ENCODE measurements around the gene IDH3G.

IDH3G gene

GRCh38 chrX:153791104-153791852, 2.9 kb downstream of the IDH3G start:
- no peak for DNase-seq (ENCODE audit: extremely low read depth in 1 of 2, low read depth in 1 of 2)

- DNase-seq (ENCODE audit: extremely low read depth in 1 of 2, low read depth in 1 of 2) = no peak
These were observed 4.5 kb downstream of the IDH3G start for GRCh38 chrX:153789654-153790053.

GRCh38 chrX:153786669-153787068, 7.5 kb downstream of the IDH3G start:
- no peak for DNase-seq (ENCODE audit: extremely low read depth in 1 of 2, low read depth in 1 of 2)

- no peak for DNase-seq (ENCODE audit: extremely low read depth in 1 of 2, low read depth in 1 of 2)
These were observed 9.7 kb downstream of the IDH3G start for GRCh38 chrX:153784325-153784967.

- DNase-seq (ENCODE audit: extremely low read depth in 1 of 2, low read depth in 1 of 2) = no peak
These were observed 10.7 kb downstream of the IDH3G start for GRCh38 chrX:153783378-153784013.

- DNase-seq (ENCODE audit: extremely low read depth in 1 of 2, low read depth in 1 of 2) = no peak
These were observed 11.3 kb downstream of the IDH3G start for GRCh38 chrX:153782871-153783270.

- no peak for DNase-seq (ENCODE audit: extremely low read depth in 1 of 2, low read depth in 1 of 2)
These were observed 11.9 kb downstream of the IDH3G start for GRCh38 chrX:153782313-153782712.

GRCh38 chrX:153781428-153782047, 12.6 kb downstream of the IDH3G start:
- DNase-seq (ENCODE audit: extremely low read depth in 1 of 2, low read depth in 1 of 2) = no peak

- no peak for DNase-seq (ENCODE audit: extremely low read depth in 1 of 2, low read depth in 1 of 2)
These were observed 13.3 kb downstream of the IDH3G start, which contains the start of gene SRPK3 for GRCh38 chrX:153780678-153781427. Gene SRPK3, plus strand, starts transcription at chrX:153781041. Its CDS starts 46 bp downstream, at chrX:153781087.

- no peak for DNase-seq (ENCODE audit: extremely low read depth in 1 of 2, low read depth in 1 of 2)
These were observed 14.1 kb downstream of the IDH3G start for GRCh38 chrX:153779891-153780677.

- no peak for DNase-seq (ENCODE audit: extremely low read depth in 1 of 2, low read depth in 1 of 2)
These were observed 15.5 kb downstream of the IDH3G start for GRCh38 chrX:153778684-153779101.

- DNase-seq (ENCODE audit: extremely low read depth in 1 of 2, low read depth in 1 of 2) = no peak
These were observed 16.0 kb downstream of the IDH3G start for GRCh38 chrX:153778181-153778580.

- no peak for DNase-seq (ENCODE audit: extremely low read depth in 1 of 2, low read depth in 1 of 2)
These were observed 16.7 kb downstream of the IDH3G start for GRCh38 chrX:153777261-153778090.

- no peak for DNase-seq (ENCODE audit: extremely low read depth in 1 of 2, low read depth in 1 of 2)
These were observed 17.5 kb downstream of the IDH3G start for GRCh38 chrX:153776611-153777045.

- DNase-seq (ENCODE audit: extremely low read depth in 1 of 2, low read depth in 1 of 2) = no peak
These were observed 18.0 kb downstream of the IDH3G start for GRCh38 chrX:153776120-153776599.

- no peak for DNase-seq (ENCODE audit: extremely low read depth in 1 of 2, low read depth in 1 of 2)
These were observed 18.7 kb downstream of the IDH3G start for GRCh38 chrX:153775293-153776119.

GRCh38 chrX:153774576-153775292, 19.4 kb downstream of the IDH3G start:
- DNase-seq (ENCODE audit: extremely low read depth in 1 of 2, low read depth in 1 of 2) = no peak

All from activated CD8-positive, alpha-beta memory T cell treated with anti-CD3 and anti-CD28 coated beads for 1 hour (primary cell).